Activated naive CD8-positive, alpha-beta T cell treated with anti-CD3 and anti-CD28 coated beads, Interleukin-2, amount 10 ng/mL, durations not matched to agents 7 days and 5 days (primary cell): ENCODE measurements around the gene CSAD. TPM values are rescaled to one million over a fixed set of nuclear protein-coding genes. Genes with fewer than 3 reads are reported as not detected.
"Not testable (repeated sequence)": the region's sequence is repeated elsewhere in the genome, so short reads cannot be mapped to it uniquely, and the experiment has no call there.

Experiments
- ATAC-seq: fragments of 150-1000 bp; cut with Tn5 transposase; one replicate; pipeline ENCODE4 v1.10.0; 2021; ENCODE audit warnings: low read depth, moderate library complexity
- POLR2A ChIA-PET: fragments of 350-600 bp; sonication (Branson Sonifier 250); formaldehyde crosslinking; loops from one replicate; lab custom pipeline; 2021; ENCODE audit warnings: antibody characterized with exemption; lab: Charles Lee
- DNase-seq: peaks from one replicate; pipeline ENCODE4 v3.0.0; 2021
- H3K27ac Mint-ChIP-seq: one replicate; pipeline ENCODE4 v1.8.0; 2022; ENCODE audit warnings: mild to moderate bottlenecking, mixed read lengths
- H3K27me3 Mint-ChIP-seq: one replicate; pipeline ENCODE4 v1.8.0; 2022; ENCODE audit warnings: mild to moderate bottlenecking, moderate library complexity, mixed read lengths
- H3K36me3 Mint-ChIP-seq: one replicate; pipeline ENCODE4 v1.8.0; 2021; ENCODE audit warnings: mild to moderate bottlenecking, mixed read lengths
- H3K4me1 Mint-ChIP-seq: one replicate; pipeline ENCODE4 v1.8.0; 2021; ENCODE audit warnings: mixed read lengths
- H3K4me3 Mint-ChIP-seq: one replicate; pipeline ENCODE4 v1.8.0; 2022; ENCODE audit warnings: mild to moderate bottlenecking, moderate library complexity, mixed read lengths
- H3K9me3 Mint-ChIP-seq: one replicate; pipeline ENCODE4 v1.8.0; 2021; ENCODE audit warnings: mixed read lengths
- total RNA-seq, 2 experiments: library from RNA; stranded (reverse); gene quantifications; one replicate each; pipeline ENCODE4 v1.2.3, GENCODE V29; 2021

Gene CSAD
- total RNA-seq, 2 experiments from 2014 or later: 28.1 to 38.3 TPM

DNA sequence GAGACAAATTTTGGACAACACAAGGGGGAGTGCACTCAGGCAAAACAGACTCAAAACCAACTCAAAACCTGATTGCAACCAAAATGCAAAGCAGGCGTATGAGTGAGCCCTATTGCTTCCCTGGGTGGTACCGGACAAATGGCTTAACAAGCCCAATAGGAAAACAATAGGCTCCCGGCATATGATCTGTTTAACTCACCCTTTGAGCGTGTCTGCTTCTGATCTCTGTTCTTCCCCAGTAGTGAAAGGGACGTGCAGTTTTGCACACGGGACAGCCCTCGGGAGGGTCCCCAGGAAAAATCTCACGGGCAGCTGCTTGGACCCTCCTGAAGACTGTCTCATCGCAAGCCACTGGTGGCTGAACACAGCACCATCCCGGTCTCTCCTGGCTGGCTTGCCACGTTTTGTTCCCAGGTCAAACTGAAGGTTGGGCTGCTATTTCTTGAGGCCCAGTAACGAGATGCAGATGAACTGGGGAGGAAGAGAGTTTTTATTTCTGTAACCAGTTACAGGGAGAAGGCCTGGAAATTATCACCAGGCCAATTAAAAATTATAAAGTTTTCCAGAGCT is 67.5 kb downstream of the CSAD start:
- H3K27me3 Mint-ChIP-seq: no peaks in the 10 kb centered on the region
- no peak overlapping the region for H3K27ac Mint-ChIP-seq
- DNase-seq (no peak), ATAC-seq (no peak)
- H3K36me3 Mint-ChIP-seq: peaks cover 4% of the 10 kb centered on the region
- no peak overlapping the region for H3K4me3 Mint-ChIP-seq
- POLR2A ChIA-PET: no interaction called here
- no peaks in the 10 kb centered on the region for H3K9me3 Mint-ChIP-seq
- H3K4me1 Mint-ChIP-seq: no peaks in the 10 kb centered on the region

- H3K27me3 Mint-ChIP-seq, H3K27ac Mint-ChIP-seq: not testable (repeated sequence)
Observed at GRCh38 chr12:53112431-53112830, 68.3 kb downstream of the CSAD start.

More at GRCh38 chr12:53112431-53112830, 68.3 kb downstream of the CSAD start:
- H3K9me3 Mint-ChIP-seq, H3K4me3 Mint-ChIP-seq, ATAC-seq, H3K4me1 Mint-ChIP-seq, H3K36me3 Mint-ChIP-seq, DNase-seq: not testable (repeated sequence)
- POLR2A ChIA-PET: interaction anchor here (0.6 kb wide), 1 partner anchor 267 kb away, joined by 3 read pairs; the partner anchor contains the start of gene SP1

Other genes starting within 250 kb of the CSAD start
- 1 to 10 TPM; 2.4 to 2.8 TPM for gene KRT18, start 231.8 kb downstream of the CSAD start, total RNA-seq
- 100 to 1,000 TPM; 439 to 448 TPM for gene EIF4B, start 174.5 kb downstream of the CSAD start, total RNA-seq
- gene TNS2, start 130.9 kb downstream of the CSAD start, total RNA-seq: 1 to 10 TPM; 1.9 to 3.0 TPM
- 10 to 100 TPM; 34.4 to 37.8 TPM for gene SPRYD3, start 101.5 kb downstream of the CSAD start, total RNA-seq
- 1 to 10 TPM; 2.0 to 2.3 TPM for gene IGFBP6, start 83.3 kb downstream of the CSAD start, total RNA-seq
- gene SOAT2, start 77.4 kb downstream of the CSAD start, total RNA-seq: 10 to 100 TPM in 1 of 2 experiments, 1 to 10 TPM in 1; 9.8 to 10.4 TPM
- gene ZNF740, start 203 bp downstream of the CSAD start, total RNA-seq: 10 to 100 TPM; 53.6 to 60.2 TPM
- 100 to 1,000 TPM; 415 to 420 TPM for gene ITGB7, start 26.3 kb upstream of the CSAD start, total RNA-seq
- gene RARG, start 51.3 kb upstream of the CSAD start, total RNA-seq: 10 to 100 TPM; 38.1 to 40.3 TPM
- gene ESPL1, start 87.4 kb upstream of the CSAD start, total RNA-seq: 10 to 100 TPM; 90.5 to 91.0 TPM
- gene PFDN5, start 114.6 kb upstream of the CSAD start, total RNA-seq: 100 to 1,000 TPM; 388 to 425 TPM
- gene MYG1, start 118.8 kb upstream of the CSAD start, total RNA-seq: 10 to 100 TPM; 44.8 to 51.2 TPM
- gene AAAS, start 140.7 kb upstream of the CSAD start, total RNA-seq: 10 to 100 TPM; 65.0 to 67.0 TPM
- gene SP7, start 155.4 kb upstream of the CSAD start, total RNA-seq: not detected
- 10 to 100 TPM; 88.7 to 96.2 TPM for gene SP1, start 199.3 kb upstream of the CSAD start, total RNA-seq
- gene AMHR2, start 242.9 kb upstream of the CSAD start, total RNA-seq: not detected